ENCODE data around the gene MARCHF5.
"Not testable (repeated sequence)": the region's sequence is repeated elsewhere in the genome, so short reads cannot be mapped to it uniquely, and the experiment has no call there.

The MARCHF5 gene

GRCh38 chr10:92387289-92387940 lies 96.4 kb downstream of the MARCHF5 start:
- DNase-seq (ENCODE audit: low read depth in 2 of 2) = no peak

- not testable (repeated sequence) for DNase-seq (ENCODE audit: low read depth in 2 of 2)
These were observed 102.2 kb downstream of the MARCHF5 start for GRCh38 chr10:92393173-92393572.

GRCh38 chr10:92395271-92395670 lies 104.3 kb downstream of the MARCHF5 start:
- no peak for DNase-seq (ENCODE audit: low read depth in 2 of 2)

- not testable (repeated sequence) for DNase-seq (ENCODE audit: low read depth in 2 of 2)
These were observed 111.3 kb downstream of the MARCHF5 start for GRCh38 chr10:92402234-92402633.

All from stimulated activated CD8-positive, alpha-beta memory T cell treated with anti-CD3 and anti-CD28 coated beads, Interleukin-15, amount 100 ng/mL, for 4 hours (primary cell).